ENCODE results near the gene THAP9. TPM values are rescaled to one million over a fixed set of nuclear protein-coding genes. Genes with fewer than 3 reads are reported as not detected.
"Not testable (repeated sequence)": the region's sequence is repeated elsewhere in the genome, so short reads cannot be mapped to it uniquely, and the experiment has no call there.

Gene THAP9
- 1 to 10 TPM; 2.6 to 6.5 TPM for total RNA-seq
- 1 to 10 TPM; 1.6 to 2.6 TPM for polyA plus RNA-seq
- long read RNA-seq, donor 1: 0 reads
- long read RNA-seq, donor 2, partial matches to known transcripts: 0 of 3 reads
- long read RNA-seq, donor 2, other reads (novel, unspliced or antisense): 0 of 3 reads

DNA sequence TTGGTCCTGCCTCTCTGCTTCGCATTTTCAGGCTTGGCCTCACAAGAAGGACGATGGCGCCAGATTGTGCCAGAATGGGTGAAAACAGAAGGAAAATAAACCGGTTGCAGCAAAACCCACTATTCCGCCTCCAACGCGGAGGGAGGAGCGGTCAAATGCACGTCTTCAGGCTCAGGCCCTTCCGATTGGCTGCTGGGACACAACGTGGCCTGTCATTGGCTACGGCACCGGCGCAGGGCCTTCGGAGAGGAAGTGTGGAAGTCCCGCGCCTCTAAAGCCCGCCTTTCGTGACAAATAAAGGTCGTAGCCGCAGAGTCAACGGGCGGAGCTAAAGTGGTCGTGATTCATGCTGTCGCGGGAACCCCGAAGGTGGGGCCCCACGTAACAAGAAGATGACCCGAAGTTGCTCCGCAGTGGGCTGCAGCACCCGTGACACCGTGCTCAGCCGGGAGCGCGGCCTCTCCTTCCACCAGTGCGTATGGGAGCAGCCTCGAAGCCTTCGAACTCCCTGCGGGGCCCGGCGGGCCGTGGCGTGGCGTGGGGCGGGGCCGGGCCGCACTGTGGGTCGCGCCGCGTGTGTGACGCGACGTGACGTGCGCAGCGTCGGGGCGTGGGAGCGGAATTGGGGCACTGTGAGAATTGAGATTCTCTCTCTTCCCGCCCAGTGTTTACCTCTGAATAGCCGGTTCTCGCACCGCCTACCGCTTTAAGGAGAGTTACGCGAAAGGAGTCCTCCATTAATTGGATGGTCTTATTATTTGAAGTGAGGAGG lies at the start of gene THAP9:
Gene THAP9 (plus strand): TSS at position 325 of the 772 bp plus-strand sequence. CDS start 68 bp downstream, at position 393.
- DNase-seq (peak; percentile 99), ATAC-seq (ENCODE audit: low FRiP score) (peak; percentile 99)
- WGBS, 2 donors: 0% methylated on average over 67 of the region's 67 CpGs
- Histone ChIP-seq H3K9me3 (ENCODE audit: control insufficient read depth, low read length) (no peaks in the 10 kb centered on the region), H3K36me3 (ENCODE audit: control insufficient read depth in 1 of 2, insufficient read depth in 2 of 2, low read length in 1 of 2) (no peaks in the 10 kb centered on the region), H3K27ac (ENCODE audit: low read depth in 1 of 2, low read length in 2 of 2) (peak within 1 kb of the TSS; percentile 85 to 96), H3K4me3 (ENCODE audit: low read length in 2 of 2) (peak within 1 kb of the TSS; percentile 90 to 91), H3K27me3 (ENCODE audit: control insufficient read depth in 1 of 2, insufficient read depth in 2 of 2, low read length in 1 of 2) (no peaks in the 10 kb centered on the region), H3K4me1 (ENCODE audit: control insufficient read depth in 1 of 2, insufficient read depth in 2 of 2, low read length in 2 of 2) (peaks cover 0 to 2% of the 10 kb centered on the region in 2 donors)
- intact Hi-C loops (cut with DNase I): loop anchor here in 1 of 2 donors (2.0 to 5.0 kb wide), 3 partner anchors 112 to 468 kb away; partner anchors contain the start of genes ENOPH1, HNRNPDL and LIN54

GRCh38 chr4:82851318-82851717 lies 49.2 kb upstream of the THAP9 start:
- 92 to 93% methylated on average over 2 of the region's 2 CpGs for WGBS, 2 donors
- Histone ChIP-seq H3K9me3 (ENCODE audit: control insufficient read depth, low read length) (no peaks in the 10 kb centered on the region), H3K4me1 (ENCODE audit: control insufficient read depth in 1 of 2, insufficient read depth in 2 of 2, low read length in 2 of 2) (no peaks in the 10 kb centered on the region), H3K27ac (ENCODE audit: low read depth in 1 of 2, low read length in 2 of 2) (no peak overlapping the region), H3K36me3 (ENCODE audit: control insufficient read depth in 1 of 2, insufficient read depth in 2 of 2, low read length in 1 of 2) (peaks cover 0 to 16% of the 10 kb centered on the region in 2 donors), H3K4me3 (ENCODE audit: low read length in 2 of 2) (no peak overlapping the region), H3K27me3 (ENCODE audit: control insufficient read depth in 1 of 2, insufficient read depth in 2 of 2, low read length in 1 of 2) (no peaks in the 10 kb centered on the region)
- no peak for DNase-seq
- ATAC-seq (ENCODE audit: low FRiP score): no peak
- intact Hi-C loops (cut with DNase I): no loop called here

GRCh38 chr4:82851885-82852750 lies 48.4 kb upstream of the THAP9 start:
- H3K4me3 ChIP-seq (ENCODE audit: low read length in 2 of 2): no peak overlapping the region
- peaks cover 0 to 16% of the 10 kb centered on the region in 2 donors for H3K36me3 ChIP-seq (ENCODE audit: control insufficient read depth in 1 of 2, insufficient read depth in 2 of 2, low read length in 1 of 2)
- no peak for ATAC-seq (ENCODE audit: low FRiP score)
- H3K27me3 ChIP-seq (ENCODE audit: control insufficient read depth in 1 of 2, insufficient read depth in 2 of 2, low read length in 1 of 2): no peaks in the 10 kb centered on the region
- WGBS, 2 donors: 60 to 73% methylated on average over 1 of the region's 1 CpG
- H3K27ac ChIP-seq (ENCODE audit: low read depth in 1 of 2, low read length in 2 of 2): no peak overlapping the region
- no peaks in the 10 kb centered on the region for H3K9me3 ChIP-seq (ENCODE audit: control insufficient read depth, low read length)
- intact Hi-C loops (cut with DNase I): no loop called here
- no peak for DNase-seq
- H3K4me1 ChIP-seq (ENCODE audit: control insufficient read depth in 1 of 2, insufficient read depth in 2 of 2, low read length in 2 of 2): no peaks in the 10 kb centered on the region

- Histone ChIP-seq H3K4me1 (ENCODE audit: control insufficient read depth in 1 of 2, insufficient read depth in 2 of 2, low read length in 2 of 2) (no peaks in the 10 kb centered on the region), H3K36me3 (ENCODE audit: control insufficient read depth in 1 of 2, insufficient read depth in 2 of 2, low read length in 1 of 2) (peaks cover 0 to 15% of the 10 kb centered on the region in 2 donors), H3K9me3 (ENCODE audit: control insufficient read depth, low read length) (no peaks in the 10 kb centered on the region), H3K27ac (ENCODE audit: low read depth in 1 of 2, low read length in 2 of 2) (no peak overlapping the region), H3K4me3 (ENCODE audit: low read length in 2 of 2) (no peak overlapping the region), H3K27me3 (ENCODE audit: control insufficient read depth in 1 of 2, insufficient read depth in 2 of 2, low read length in 1 of 2) (no peaks in the 10 kb centered on the region)
- no peak for ATAC-seq (ENCODE audit: low FRiP score)
- intact Hi-C loops (cut with DNase I): no loop called here
- DNase-seq: no peak
- WGBS, 2 donors: 59 to 67% methylated on average over 5 of the region's 5 CpGs
Measured at GRCh38 chr4:82852751-82853285, 47.7 kb upstream of the THAP9 start.

DNA sequence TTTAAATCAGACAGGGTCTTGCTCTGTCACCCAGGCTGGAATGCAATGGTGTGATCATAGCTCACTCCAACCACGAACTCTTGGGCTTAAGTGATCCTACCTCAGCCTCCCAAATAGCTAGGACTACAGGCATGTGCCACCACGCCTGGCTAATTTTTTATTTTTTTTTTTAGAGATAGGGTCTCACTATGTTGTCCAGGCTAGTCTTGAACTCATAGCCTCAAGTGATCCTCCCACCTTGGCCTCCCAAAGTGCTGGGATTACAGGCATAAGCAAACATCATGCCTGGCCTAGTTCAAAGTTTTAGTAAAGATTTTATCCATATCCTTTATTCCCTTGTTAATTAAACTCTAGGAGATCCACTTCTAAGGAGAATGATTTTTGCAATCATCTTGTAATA lies 40.0 kb upstream of the THAP9 start:
- ATAC-seq (ENCODE audit: low FRiP score); H3K9me3 ChIP-seq (ENCODE audit: control insufficient read depth, low read length); intact Hi-C loops (cut with DNase I); H3K36me3 ChIP-seq (ENCODE audit: control insufficient read depth in 1 of 2, insufficient read depth in 2 of 2, low read length in 1 of 2); H3K4me1 ChIP-seq (ENCODE audit: control insufficient read depth in 1 of 2, insufficient read depth in 2 of 2, low read length in 2 of 2); H3K27me3 ChIP-seq (ENCODE audit: control insufficient read depth in 1 of 2, insufficient read depth in 2 of 2, low read length in 1 of 2); H3K27ac ChIP-seq (ENCODE audit: low read depth in 1 of 2, low read length in 2 of 2); H3K4me3 ChIP-seq (ENCODE audit: low read length in 2 of 2); DNase-seq: not testable (repeated sequence)
- 96% methylated on average over 2 of the region's 2 CpGs for WGBS, 2 donors

DNA sequence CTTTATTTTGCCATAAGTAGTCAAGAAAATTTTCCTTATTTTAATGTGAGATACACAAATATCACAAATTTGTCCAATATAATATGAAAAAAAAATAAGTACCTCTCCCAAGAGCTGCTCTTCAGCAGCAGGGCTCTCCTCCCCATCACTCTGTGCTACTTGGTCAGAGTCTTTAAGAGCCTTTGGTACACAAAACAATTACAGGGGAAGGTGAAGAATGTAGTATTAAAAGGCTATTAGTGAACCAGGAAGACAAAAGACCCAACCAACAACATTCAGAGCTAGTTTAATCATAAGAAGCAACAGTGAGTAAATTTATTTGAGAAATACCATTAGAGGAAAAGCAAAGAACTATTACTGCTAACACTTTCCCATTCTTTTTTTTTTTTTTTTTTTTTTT lies 39.0 kb upstream of the THAP9 start:
- no peak for ATAC-seq (ENCODE audit: low FRiP score)
- peaks cover 3 to 4% of the 10 kb centered on the region in 2 donors for H3K36me3 ChIP-seq (ENCODE audit: control insufficient read depth in 1 of 2, insufficient read depth in 2 of 2, low read length in 1 of 2)
- intact Hi-C loops (cut with DNase I): no loop called here

GRCh38 chr4:82864336-82864979 lies 36.1 kb upstream of the THAP9 start:
- WGBS, 2 donors: 78% methylated on average over 6 of the region's 6 CpGs
- H3K36me3 ChIP-seq (ENCODE audit: control insufficient read depth in 1 of 2, insufficient read depth in 2 of 2, low read length in 1 of 2): peaks cover 3 to 6% of the 10 kb centered on the region in 2 donors
- peak overlapping the region in 1 of 2 donors; percentile 25 for H3K27ac ChIP-seq (ENCODE audit: low read depth in 1 of 2, low read length in 2 of 2)
- no peaks in the 10 kb centered on the region for H3K9me3 ChIP-seq (ENCODE audit: control insufficient read depth, low read length)
- DNase-seq: no peak
- no peak overlapping the region for H3K4me3 ChIP-seq (ENCODE audit: low read length in 2 of 2)
- ATAC-seq (ENCODE audit: low FRiP score): no peak
- intact Hi-C loops (cut with DNase I): no loop called here
- H3K4me1 ChIP-seq (ENCODE audit: control insufficient read depth in 1 of 2, insufficient read depth in 2 of 2, low read length in 2 of 2): no peaks in the 10 kb centered on the region
- no peaks in the 10 kb centered on the region for H3K27me3 ChIP-seq (ENCODE audit: control insufficient read depth in 1 of 2, insufficient read depth in 2 of 2, low read length in 1 of 2)

More for the DNA sequence above, 39.0 kb upstream of the THAP9 start:
- DNase-seq: no peak
- no peaks in the 10 kb centered on the region for H3K9me3 ChIP-seq (ENCODE audit: control insufficient read depth, low read length)
- H3K27me3 ChIP-seq (ENCODE audit: control insufficient read depth in 1 of 2, insufficient read depth in 2 of 2, low read length in 1 of 2): no peaks in the 10 kb centered on the region
- H3K4me3 ChIP-seq (ENCODE audit: low read length in 2 of 2): no peak overlapping the region
- no peaks in the 10 kb centered on the region for H3K4me1 ChIP-seq (ENCODE audit: control insufficient read depth in 1 of 2, insufficient read depth in 2 of 2, low read length in 2 of 2)
- H3K27ac ChIP-seq (ENCODE audit: low read depth in 1 of 2, low read length in 2 of 2): no peak overlapping the region

GRCh38 chr4:82865592-82865991 lies 34.9 kb upstream of the THAP9 start:
- H3K36me3 ChIP-seq (ENCODE audit: control insufficient read depth in 1 of 2, insufficient read depth in 2 of 2, low read length in 1 of 2): peaks cover 3 to 6% of the 10 kb centered on the region in 2 donors
- 8 to 11% methylated on average over 1 of the region's 1 CpG for WGBS, 2 donors
- no peak for ATAC-seq (ENCODE audit: low FRiP score)

More at GRCh38 chr4:82865592-82865991, 34.9 kb upstream of the THAP9 start:
- intact Hi-C loops (cut with DNase I): no loop called here
- H3K4me3 ChIP-seq (ENCODE audit: low read length in 2 of 2): no peak overlapping the region
- H3K27me3 ChIP-seq (ENCODE audit: control insufficient read depth in 1 of 2, insufficient read depth in 2 of 2, low read length in 1 of 2): no peaks in the 10 kb centered on the region
- no peaks in the 10 kb centered on the region for H3K4me1 ChIP-seq (ENCODE audit: control insufficient read depth in 1 of 2, insufficient read depth in 2 of 2, low read length in 2 of 2)
- H3K9me3 ChIP-seq (ENCODE audit: control insufficient read depth, low read length): no peaks in the 10 kb centered on the region
- no peak for DNase-seq
- no peak overlapping the region for H3K27ac ChIP-seq (ENCODE audit: low read depth in 1 of 2, low read length in 2 of 2)

Measured in aorta (tissue), 5 donors.